ENCODE measurements around the gene MFSD2A.
A peak's percentile ranks its signal among the peaks of the same experiment; 100 is the strongest.
"Not testable (repeated sequence)": the region's sequence is repeated elsewhere in the genome, so short reads cannot be mapped to it uniquely, and the experiment has no call there.

Gene MFSD2A

DNA sequence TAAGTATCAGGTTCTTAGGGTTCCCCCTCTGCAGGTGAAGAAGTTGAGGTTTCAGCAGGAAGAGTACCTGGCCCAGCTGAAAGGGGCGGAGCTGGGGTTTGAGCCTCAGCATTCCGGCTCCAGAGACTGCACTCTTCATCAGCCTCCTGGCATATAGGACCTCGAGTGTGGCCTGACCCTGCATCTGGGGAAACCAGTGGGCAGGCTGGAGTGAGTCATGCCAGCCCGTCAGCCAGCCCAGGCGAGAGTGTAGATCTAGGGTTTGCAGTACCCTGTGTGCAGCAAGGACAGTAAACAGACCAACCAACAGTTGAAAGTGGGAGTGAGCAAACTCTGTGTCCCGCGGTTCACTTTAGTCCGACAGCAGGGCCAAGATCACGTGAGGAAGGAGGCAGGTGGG lies 14.1 kb downstream of the MFSD2A start:
- no peak for DNase-seq

DNA sequence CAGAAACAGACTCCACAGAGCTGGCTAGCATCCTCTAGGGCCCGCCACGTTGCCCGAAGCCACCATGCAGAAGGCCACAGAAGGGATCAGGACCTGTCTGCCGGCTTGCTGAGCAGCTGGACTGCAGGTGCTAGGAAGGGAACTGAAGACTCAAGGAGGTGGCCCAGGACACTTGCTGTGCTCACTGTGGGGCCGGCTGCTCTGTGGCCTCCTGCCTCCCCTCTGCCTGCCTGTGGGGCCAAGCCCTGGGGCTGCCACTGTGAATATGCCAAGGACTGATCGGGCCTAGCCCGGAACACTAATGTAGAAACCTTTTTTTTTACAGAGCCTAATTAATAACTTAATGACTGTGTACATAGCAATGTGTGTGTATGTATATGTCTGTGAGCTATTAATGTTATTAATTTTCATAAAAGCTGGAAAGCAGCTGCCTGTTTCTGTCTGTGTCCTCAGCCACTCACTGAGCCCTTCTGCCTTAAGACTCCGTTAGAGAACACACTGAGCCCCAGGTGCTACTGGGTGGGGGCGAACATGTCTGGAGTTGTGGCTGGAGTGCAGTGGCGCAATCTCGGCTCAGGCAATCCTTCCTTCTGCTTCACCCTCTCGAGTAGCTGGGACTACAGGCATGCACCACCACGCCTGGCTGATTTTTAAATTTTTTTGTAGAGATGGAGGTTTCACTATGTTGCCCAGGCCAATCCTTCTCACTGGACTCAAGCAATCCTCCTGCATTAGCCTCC lies 14.8 kb downstream of the MFSD2A start:
- DNase-seq = peak; percentile 3

DNA sequence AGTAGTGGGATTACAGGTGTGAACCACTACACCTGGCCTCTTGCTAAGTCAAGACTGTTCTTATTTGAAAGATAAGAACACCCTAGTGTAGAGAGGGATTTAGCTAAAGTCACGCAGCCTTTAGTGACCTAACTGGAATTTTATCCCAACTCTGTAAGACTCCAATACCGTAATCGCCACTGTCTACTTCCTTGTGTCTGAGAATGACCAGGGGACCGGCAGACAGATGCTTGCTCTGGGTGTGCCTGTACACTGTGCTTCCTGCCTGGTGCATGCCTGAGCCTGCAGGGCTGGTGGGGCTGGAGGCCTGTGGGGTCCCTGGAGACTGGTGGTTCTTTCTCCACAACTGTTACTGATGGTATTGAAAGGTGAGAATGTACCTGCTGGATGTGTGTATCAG lies 15.3 kb downstream of the MFSD2A start:
- DNase-seq = peak; percentile 69

DNA sequence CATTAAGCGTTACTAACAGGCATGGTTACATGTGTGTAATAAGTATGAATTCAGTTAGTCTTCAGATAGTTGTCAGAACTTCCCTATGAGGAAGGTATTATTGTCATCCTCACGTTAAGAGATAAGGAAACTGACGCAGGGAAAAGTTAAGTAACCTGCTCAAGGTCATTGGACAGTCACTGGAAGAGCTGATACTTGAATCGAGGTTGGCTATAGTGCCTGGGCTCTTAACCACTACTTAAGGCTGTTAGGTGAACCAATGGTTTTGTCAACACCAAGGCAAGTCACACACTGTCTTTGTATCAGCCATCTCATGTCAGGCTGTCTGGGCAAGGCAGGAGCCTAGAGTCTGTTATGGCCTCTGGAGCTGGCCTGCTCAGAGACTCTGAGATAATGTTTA lies 16.2 kb downstream of the MFSD2A start:
- DNase-seq = no peak

DNA sequence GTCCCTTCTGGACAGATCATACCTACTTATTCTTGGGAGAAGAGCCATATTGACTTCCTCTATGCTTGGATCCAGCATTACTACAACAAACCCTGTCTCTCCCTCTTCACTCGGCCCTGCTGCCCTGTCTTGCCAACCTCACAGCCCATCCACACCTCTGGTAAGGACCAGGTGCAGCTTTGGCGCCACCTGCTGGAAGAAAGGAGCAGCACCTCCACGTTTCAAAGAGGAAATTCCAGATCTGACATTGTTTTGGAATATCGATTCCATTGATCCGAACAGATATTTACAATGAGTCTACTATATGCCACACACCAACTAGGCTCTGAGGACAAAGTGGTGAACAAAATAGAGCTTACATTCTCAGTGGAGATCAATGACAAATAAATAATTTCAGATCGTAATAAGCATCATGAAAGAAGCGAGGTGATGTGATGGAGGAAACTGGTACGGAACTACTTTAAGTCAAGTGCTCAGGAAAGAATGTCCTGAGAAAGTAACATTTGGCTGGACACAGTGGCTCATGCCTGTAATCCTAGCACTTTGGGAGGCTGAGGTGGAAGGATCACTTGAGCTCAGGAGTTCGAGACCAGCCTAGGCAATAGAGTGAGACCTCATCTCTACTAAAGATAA lies 18.7 kb downstream of the MFSD2A start:
- peak; percentile 62 for DNase-seq

DNA sequence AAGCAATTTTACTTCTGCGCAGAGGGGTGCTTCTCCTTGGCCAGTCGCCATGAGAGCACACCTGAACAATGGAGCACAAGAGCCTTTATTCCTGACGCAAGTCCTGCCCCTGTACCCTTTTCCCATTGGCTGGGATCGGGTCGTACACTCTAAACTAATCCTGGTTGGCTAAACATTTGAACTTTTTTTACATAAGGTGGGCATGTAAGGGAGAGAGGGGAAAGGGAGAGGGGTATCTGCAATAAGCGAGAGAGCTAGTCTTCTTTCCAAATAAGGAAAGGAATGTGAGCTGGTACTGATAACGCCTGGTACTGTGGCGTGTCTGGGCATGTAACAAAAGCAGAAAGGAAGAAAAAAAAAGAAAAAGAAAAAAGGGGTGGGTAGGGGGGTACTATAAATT lies 21.8 kb downstream of the MFSD2A start:
- DNase-seq = peak; percentile 81

DNA sequence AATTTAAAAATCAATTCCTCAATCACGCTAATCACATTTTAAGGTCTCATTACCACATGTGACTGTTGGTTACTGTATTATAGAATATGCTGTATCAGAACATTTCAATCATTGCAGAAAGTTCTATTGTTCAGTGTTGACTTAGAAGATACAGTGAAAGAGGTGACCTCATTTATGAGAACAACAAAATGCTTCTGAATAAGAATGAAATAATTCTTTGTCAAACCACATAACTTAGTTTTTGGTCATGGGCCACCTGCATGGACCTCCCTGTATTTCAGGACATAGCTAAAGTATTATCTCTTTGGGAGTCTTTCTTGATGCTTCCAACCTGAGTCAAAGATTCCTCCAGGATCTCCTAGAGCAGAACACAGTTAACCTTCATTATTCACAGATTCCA lies 22.3 kb downstream of the MFSD2A start:
- DNase-seq = no peak

DNA sequence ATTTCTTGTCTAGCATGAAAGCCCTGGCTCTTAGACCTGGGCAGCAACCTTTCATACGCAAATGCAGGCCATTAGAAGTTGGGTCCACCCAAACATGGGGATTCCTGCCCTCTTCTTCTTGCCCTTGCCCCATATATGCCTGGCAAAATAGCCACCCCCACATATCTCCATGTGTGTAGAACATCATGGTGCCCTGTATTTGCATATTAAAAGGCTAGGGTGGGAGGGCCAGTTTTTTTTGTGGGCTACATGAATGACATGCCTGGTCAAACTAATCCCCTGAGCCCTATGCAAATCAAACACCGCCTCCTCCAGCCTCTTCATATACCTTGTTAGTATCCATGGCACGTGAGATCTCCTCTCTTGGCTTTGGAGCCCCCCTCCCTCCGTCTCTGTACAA lies 24.7 kb downstream of the MFSD2A start:
- DNase-seq = no peak

DNA sequence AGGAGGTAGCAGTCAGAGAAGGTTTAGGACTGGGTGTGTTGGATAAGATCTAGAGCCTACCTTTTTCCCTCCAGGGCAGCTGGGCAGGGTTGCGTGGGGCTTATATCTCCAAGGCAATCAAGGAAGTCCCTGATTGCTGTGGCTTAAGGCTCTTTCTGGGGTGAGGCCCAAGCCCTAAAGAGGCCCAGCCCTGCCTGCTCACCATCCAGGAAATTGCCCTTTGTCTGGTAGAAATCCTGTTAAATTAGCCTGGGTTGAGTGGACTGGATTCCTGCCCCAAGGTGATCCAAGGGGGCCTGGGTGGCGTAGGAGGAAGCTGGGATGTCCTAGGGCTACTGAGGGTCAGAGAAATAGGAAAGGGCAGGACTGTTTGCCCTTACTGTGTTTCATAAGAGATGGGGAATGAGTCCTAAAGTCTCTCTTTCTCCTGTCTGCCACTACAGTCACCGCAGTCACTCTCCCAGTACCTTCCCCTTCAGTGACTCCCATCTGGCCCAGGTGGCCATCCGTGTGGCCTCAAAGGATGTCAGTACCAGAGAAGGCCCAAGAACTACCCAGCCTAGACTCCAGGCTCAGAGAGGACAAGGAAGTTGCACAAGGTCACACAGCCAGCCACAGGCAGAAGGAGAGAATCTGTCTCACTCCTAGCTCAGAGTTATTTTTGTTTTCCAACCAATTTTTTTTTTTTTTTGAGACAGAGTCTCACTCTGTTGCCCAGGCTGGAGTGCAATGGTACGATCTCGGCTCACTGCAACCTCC lies 25.8 kb downstream of the MFSD2A start:
- DNase-seq = no peak

DNA sequence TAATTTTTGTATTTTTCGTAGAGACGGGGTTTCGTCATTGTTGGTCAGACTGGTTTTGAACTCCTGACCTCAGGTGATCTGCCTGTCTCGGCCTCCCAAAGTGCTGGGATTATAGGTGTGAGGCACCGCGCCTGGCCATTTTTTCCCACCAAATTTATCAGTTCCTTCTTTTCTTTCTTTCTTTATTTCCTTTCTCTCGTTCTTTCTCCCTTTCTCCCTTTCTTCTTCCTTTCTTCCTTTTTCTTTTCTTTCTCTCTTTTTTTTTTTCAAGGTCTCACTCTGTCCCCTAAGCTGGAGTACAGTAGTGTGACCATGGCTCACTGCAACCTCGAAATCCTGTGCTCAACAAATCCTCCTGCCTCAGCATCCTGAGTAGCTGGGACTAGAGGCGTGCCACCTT lies 26.4 kb downstream of the MFSD2A start:
- no peak for DNase-seq

DNA sequence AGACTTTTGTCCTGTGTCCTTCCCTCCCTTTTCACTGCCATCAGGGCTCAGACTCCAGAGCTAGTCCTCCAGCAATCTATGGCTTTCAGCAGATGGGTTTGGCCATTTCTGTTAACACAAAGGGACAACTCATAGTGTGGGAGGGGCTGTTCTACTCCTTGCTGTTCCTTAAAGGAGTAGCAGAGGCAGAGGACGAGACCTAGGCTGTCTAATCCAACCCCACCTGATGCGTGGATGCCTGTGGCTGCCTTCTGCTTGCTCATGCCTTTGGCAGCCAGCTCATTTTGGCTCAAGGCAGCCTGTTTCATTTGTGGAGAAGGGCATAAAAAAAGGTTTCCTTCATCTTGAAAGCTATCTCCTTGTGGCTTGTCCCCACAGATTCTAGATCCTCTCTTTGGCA lies 27.0 kb downstream of the MFSD2A start:
- no peak for DNase-seq

DNA sequence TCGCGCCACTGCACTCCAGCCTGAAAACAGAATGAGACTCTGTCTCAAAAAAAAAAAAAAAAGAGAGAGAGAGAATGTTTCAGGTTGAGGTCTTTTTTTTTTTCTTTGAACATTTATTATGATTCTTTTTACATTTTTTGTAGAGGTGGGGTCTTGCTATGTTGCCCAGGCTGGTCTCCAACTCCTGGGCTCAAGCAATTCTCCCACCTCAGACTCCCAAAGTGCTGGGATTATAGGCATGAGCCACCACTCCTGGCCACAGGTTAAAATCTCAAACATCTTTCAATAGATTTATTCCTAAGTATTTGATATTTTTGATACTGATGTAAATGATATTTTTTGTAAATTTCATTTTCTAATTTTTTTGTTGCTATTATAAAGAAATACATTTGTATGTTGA lies 29.5 kb downstream of the MFSD2A start:
- not testable (repeated sequence) for DNase-seq

DNA sequence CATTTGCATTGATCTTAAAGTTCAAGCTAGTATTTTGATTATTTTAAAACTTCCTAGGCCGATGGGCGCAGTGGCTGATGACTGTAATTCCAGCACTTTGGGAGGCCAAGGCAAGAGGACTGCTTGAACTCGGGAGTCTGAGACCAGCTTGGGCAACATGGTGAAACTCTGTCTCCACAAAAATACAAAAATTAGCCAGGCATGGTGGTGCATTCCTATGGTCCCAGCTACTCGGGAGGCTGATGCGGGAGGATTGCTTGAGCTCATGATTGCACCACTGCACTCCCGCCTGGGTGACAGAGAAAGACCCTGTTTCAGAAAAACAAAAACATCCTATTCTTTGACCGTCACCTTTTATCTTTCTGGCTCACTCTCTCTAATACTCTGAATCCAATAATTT lies 30.0 kb downstream of the MFSD2A start:
- DNase-seq = no peak

DNA sequence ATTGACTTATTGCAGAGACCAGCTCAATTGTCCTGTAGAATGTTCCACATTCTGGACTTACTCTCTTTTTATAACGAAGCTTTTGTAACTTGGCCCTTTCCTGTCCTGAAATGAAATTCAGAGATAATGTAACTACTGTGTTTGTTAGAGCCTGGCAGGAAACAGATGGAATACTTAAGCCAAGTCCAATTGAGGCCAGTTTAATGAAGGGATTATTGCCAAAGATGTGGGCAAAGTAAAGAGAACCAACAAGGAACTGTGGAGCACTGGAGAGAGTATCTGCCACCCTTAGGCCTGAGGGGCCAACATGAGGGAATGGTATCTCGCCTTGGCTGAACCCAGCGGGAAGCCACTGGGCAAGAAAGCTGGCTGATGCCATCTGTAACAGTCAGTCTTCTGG lies 32.9 kb downstream of the MFSD2A start:
- DNase-seq = peak; percentile 17

DNA sequence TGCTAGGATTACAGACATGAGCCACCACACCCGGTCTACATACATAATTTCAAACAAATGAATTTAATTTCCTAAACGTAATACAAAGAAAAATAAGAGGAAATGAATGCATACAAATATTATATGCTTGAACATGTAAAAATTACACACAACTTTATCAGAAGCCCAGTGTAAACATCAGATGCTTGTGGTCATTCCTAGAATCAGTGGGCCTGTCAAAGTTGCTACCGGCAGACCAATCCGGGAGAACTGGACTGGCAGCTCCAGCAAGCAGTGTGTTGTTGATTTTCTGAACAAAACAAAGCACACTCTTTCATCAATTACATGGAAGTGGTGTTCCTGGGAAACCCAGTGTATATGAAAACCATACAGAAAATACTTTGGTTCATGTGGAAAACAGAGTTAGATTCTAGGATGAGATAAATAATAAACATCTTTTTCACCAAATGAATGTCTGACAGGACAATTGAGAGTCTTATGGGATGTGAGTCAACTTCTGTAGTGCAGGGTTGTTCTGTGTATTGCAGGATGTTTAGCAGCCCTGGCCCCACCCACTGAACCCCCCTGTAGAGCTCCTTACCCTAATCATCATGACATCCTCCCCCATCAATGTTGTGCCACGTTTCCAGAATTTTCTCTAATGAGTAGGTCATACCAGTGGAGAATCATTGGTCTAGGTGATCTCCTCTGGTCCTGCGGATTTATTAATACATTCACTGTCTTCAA lies 33.8 kb downstream of the MFSD2A start:
- DNase-seq = no peak

DNA sequence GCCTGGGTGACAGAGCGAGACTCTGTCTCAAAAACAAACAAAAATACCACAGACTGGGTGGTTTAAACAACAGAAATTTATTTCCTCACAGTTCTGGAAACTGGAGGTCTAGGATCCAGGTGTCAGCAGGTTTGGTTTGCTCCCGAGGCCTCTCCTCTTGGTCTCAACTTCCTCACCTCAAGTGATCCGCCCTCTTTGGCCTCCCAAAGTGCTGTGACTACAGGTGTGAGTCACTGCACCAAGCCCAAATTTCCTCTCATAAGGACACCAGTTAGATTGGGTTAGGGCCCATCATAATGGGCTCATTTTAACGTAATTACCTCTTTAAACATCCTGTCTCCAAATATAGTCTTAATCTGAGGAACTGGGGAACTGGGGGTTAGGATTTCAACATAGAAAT lies 35.5 kb downstream of the MFSD2A start:
- no peak for DNase-seq

DNA sequence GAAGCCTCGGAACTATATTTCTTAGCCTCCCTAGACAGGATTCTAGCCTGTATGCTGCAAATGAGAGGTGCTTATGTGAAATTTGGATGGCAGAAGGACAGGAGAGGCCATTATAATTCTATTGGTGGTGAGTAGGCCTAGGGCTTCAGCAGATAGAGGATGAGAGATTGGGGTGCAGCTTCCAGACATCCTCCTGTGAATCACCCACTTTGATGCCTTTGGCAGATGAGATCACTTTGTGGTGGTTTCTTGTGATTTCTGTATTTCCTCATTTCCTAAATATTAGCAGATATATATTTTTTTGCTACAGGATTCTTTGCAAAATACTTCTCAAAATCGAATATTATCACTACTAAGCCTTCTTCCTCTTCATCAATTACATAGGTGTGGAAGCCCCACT lies 37.3 kb downstream of the MFSD2A start:
- no peak for DNase-seq

DNA sequence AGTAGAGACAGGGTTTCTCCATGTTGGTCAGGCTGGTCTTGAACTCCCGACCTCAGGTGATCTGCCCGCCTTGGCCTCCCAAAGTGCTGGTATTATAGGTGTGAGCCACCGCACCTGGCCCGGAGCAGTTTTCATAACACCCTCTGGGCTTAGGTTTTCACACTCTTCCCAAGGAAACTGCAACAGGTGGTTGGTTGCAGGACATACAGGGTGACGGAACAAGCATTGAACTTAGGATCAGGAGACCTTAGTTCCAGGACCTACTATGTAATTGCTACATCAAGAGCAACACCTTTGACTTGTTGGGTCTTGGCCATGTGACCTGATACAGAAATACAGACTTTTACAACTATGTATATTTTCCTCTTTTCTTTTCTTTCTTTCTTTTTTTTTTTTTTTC lies 37.9 kb downstream of the MFSD2A start:
- DNase-seq = no peak

DNA sequence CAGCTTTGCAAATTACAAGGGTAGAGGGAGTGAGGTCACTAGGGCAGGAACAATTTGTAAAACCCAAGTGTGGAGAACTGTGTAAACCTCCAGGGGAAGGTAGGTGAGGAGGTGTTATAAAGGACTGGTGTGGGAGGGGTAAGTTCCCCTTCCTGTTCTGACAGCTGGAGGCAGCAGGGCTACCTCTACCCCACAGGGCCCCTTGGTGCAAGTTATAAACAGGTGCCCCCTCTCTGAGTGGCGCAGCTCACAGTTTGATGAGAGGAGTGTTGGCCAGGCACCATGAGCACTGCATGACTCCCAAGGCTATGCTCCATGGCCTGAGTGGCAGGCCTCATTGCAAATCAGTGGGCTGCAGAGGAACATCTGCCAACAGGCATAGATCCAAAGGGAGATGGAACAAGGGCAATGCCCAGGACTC lies 41.0 kb downstream of the MFSD2A start:
- DNase-seq = peak; percentile 12

DNA sequence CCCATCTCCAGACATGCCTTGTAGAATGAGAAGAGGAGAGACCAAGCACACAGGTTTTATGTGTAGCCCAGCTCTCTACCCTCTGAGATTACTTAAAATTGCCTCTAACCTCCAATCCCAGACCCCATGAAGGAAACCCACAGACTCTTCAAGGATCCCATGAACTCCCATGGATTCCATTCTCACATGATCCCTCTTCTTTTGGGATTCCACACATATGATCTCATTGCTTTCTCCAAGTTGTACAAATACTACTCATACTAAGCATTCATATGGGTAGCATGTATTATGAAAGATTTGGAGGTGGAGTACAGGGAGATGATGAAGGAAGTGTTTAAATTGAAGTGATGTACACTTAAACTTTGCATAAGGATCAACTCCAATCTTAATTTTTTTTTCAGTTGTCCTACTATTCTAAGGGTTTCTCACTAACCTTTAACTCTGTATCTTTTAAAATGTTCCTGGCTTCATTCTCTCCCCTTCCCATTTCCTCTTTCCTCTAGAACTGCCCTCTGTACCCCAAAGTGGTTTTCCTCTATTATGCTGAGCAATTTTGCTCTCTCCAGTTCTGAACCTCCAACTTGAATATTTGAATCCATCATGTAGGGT lies 41.6 kb downstream of the MFSD2A start:
- DNase-seq = no peak

DNA sequence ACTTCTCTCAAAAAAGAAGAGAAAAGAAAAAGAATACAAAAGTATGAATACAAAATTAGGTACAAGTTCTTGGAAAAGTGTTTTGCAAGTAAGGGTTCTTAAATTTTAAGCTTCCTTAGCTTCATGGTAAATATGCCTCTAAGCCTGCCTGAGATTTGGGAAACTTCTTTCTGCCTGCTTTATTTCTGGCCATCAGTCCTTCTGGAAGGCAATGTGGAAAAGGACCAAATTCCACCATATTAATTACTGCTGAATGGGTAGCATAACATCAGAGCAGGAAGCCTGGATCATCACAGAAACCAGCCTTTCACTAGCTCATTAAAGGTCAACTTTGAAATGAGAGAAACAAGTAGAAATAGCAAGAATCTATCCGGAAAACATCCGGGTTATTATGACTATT lies 46.5 kb downstream of the MFSD2A start:
- DNase-seq = no peak

DNA sequence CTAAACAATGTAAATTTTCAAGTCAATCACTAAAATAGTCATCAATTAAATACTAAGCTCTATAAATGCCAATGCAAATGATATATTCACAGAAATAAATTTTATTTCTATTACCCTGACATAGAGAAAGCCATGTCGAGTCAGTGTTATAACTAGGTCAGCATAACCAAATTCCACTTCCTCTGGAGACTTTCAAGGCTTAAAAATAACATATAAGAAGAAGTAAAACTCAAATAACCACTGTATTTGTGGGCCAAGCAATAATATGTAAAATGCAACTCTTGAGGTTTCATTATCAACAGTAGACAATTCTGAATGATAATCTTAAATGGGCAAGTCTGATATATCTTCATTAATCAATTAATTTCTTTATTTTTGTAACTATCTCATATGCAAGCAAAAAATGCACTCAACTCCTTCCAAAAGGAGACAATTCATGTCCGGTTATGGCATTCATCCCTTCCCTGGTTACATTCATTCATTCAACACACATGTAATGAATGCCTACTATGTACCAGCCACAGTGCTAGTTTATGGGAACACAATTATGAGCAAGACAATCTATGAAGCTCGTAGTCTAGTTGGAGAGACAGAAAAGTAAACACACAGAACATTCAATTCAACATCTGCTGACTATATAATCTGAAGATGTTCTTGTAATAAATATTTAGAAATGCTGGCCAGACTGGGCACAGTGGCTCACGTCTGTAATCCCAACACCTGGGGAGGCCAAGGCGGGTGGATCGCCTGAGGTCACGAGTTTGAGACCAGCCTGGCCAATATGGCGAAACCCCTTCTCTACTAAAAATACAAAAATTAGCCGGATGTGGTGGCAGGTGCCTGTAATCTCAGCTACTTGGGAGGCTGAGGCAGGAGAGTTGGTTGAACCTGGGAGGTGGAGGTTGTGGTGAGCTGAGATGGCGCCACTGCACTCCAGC lies 48.5 kb downstream of the MFSD2A start:
- no peak for DNase-seq

Data from NCI-H69 (cell line).